ENCODE measurements around the gene MARCHF7. TPM values are rescaled to one million over a fixed set of nuclear protein-coding genes. Genes with fewer than 3 reads are reported as not detected.
"Not testable (repeated sequence)": the region's sequence is repeated elsewhere in the genome, so short reads cannot be mapped to it uniquely, and the experiment has no call there.

Gene MARCHF7, protein sequence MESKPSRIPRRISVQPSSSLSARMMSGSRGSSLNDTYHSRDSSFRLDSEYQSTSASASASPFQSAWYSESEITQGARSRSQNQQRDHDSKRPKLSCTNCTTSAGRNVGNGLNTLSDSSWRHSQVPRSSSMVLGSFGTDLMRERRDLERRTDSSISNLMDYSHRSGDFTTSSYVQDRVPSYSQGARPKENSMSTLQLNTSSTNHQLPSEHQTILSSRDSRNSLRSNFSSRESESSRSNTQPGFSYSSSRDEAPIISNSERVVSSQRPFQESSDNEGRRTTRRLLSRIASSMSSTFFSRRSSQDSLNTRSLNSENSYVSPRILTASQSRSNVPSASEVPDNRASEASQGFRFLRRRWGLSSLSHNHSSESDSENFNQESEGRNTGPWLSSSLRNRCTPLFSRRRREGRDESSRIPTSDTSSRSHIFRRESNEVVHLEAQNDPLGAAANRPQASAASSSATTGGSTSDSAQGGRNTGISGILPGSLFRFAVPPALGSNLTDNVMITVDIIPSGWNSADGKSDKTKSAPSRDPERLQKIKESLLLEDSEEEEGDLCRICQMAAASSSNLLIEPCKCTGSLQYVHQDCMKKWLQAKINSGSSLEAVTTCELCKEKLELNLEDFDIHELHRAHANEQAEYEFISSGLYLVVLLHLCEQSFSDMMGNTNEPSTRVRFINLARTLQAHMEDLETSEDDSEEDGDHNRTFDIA
- polyA plus RNA-seq (ENCODE audit: insufficient read length), result 188 TPM
- long read RNA-seq, donor 1, full-length matches to known transcripts, result 1 of 61 reads
- long read RNA-seq, donor 1, partial matches to known transcripts, result 40 of 61 reads
- long read RNA-seq, donor 1, other reads (novel, unspliced or antisense), result 20 of 61 reads
- long read RNA-seq, donor 2, full-length matches to known transcripts, result 1 of 62 reads
- long read RNA-seq, donor 2, partial matches to known transcripts, result 38 of 62 reads
- long read RNA-seq, donor 2, other reads (novel, unspliced or antisense), result 23 of 62 reads
- long read RNA-seq, donor 3, full-length matches to known transcripts, result 1 of 51 reads
- long read RNA-seq, donor 3, partial matches to known transcripts, result 33 of 51 reads
- long read RNA-seq, donor 3, other reads (novel, unspliced or antisense), result 17 of 51 reads
- long read RNA-seq, donor 4, result 0 reads
- long read RNA-seq, donor 5, full-length matches to known transcripts, result 3 of 53 reads
- long read RNA-seq, donor 5, partial matches to known transcripts, result 30 of 53 reads
- long read RNA-seq, donor 5, other reads (novel, unspliced or antisense), result 20 of 53 reads
- long read RNA-seq, donor 6, full-length matches to known transcripts, result 2 of 55 reads
- long read RNA-seq, donor 6, partial matches to known transcripts, result 53 of 55 reads
- long read RNA-seq, donor 6, other reads (novel, unspliced or antisense), result 0 of 55 reads
- long read RNA-seq, donor 7, full-length matches to known transcripts, result 3 of 91 reads
- long read RNA-seq, donor 7, partial matches to known transcripts, result 32 of 91 reads
- long read RNA-seq, donor 7, other reads (novel, unspliced or antisense), result 56 of 91 reads
- long read RNA-seq, donor 8, full-length matches to known transcripts, result 2 of 26 reads
- long read RNA-seq, donor 8, partial matches to known transcripts, result 11 of 26 reads
- long read RNA-seq, donor 8, other reads (novel, unspliced or antisense), result 13 of 26 reads

DNA sequence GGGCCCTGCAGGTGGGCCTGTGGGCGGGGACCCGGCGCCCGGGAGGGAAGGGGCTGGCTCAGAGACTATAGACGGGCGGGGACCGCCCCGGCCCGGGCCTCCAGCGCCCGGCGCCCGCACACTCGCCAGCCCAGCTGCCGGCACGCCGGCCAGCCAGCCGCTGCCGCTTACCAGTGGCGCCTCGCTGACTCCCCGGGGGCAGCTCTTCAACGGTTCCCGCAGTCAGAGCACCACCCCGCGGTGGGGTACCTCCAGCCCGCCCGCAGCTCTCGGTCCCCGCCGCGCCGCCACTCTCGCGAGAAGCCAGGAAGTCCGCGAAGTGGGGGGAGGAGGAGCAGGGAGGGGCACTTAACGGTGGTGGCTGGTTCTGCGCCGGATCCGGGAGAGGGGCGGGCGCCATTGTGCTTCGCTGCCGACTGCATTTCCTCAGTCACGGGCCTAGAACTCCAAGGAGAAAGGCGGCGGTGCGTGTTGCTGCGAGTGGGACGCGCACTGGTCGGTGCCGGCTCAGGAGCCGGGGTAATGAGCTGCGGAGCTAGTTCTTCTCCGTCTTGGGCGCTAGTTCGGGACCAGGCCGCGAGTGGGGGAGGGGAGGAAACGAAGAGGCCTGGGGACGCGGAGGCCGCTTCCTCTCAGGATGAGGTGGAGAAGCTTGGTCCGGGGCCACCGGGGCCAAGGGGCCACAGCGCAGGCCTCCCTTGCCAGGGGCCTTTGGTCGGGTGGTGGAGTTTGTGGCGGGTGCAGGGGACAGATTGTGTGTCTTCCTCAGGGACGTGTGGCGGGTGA is at the start of gene MARCHF7:
Gene MARCHF7, plus strand, starts transcription at position 364 of the 786 bp plus-strand sequence. CDS start 16,517 bp downstream, outside the sequence.
- DNase-seq, result peak; percentile 93

DNA sequence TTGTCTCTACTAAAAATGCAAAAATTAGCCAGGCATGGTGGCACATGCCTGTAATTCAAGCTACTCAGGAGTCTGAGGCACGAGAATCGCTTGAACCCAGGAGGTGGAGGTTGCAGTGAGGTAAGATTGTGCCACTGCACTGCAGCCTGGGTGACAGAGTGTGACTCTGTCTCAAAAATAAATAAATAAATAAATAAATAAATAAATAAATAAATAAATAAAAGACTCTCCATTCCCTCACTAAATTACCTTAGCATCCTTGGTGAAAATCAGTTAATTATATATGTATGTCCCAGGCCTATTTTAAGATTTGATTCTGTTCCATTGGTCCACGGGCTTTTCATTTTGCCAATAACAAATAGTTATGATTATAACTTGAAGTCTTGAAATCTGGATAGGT is 44.9 kb upstream of the MARCHF7 start:
- not testable (repeated sequence) for DNase-seq

DNA sequence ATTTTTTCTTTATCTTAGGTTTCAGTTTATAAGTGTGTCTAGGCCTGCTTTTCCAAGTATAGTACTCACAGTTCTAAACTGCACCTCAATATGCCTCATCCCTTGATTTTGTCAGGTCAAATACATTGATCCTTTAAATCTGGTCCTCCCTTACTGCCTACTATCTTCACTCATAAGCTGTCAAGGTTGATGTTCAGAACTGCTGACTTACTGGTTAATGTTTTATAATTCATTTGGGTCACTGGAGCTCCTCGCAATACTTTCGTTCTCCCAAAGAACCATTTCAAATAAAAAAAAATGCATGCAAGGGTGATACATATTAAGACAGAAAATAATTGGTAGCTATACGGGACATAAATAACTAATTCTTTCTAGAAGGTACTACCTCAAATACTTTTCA is 41.3 kb upstream of the MARCHF7 start:
- no peak for DNase-seq

DNA sequence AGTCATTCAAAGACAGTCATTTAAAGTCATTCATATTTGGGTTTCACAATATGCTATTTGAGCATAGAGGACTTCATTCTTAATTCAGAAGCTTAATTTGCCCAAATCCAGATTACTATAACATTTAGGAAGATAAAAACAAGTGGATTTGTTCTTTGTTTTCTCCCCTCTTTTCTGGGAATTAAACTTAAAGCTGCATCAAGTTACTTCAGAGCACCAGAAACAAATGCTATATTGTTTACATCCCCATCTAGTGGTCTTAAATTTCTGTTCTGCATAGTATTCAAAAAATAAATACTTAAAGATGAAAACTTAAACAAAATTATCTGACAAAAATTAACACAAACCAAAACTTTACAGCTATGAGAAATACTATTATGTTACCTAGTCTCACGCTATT is 34.7 kb upstream of the MARCHF7 start:
- peak; percentile 6 for DNase-seq

DNA sequence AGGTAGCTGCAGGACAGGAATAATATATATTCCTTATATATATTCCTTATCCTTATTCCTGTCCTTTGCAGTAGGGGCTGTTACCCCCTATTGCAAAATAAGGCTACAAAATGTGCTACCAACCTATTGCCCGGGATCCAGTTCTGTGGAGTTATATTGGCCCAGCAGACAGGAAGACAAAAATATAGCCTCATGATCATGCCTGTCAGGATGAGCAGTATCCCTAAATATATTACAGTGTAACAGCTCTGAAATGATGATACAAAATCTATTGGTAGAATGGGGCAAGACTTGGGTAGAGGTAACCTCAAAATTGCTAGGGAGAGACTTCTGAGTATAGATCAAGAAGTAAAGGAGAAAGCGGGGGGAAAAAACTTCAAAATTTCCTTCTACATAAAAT is 31.6 kb upstream of the MARCHF7 start:
- DNase-seq, result no peak

DNA sequence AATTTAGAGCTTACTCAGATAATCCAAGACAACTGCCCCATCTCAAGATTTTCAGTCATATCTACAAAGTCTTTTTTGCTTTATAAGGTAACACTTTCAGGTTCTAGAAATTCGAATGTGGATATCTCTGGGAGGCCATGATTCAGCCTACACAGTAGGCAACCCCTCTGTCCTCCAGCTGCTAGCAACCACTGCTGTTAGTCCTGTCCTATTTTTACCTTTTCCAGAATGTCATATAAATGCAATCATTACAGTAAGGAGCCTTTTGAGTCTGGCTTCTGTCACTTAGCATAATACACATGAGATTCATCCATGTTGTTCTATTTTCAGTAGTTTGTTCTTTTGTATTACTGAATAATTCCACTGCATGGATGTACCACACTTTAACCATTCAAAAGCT is 28.5 kb upstream of the MARCHF7 start:
- no peak for DNase-seq

DNA sequence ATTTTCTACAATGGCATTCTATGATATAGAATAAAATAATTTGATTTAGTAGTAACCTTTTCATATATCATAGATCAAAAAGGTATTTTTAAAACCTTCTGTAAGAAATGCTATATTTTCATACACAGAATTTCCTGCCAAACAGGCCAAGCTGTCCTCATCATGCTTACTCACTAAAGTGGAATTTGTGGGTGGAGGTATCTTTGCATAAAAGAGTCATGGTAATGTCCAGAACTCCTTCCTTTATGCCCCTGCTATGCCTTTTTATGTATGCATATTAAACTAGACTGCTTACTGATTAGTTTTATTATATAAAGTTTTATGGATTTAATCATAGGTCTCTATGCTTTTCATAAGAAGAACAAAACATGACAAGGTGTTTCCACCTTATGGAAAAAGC is 27.5 kb upstream of the MARCHF7 start:
- DNase-seq, result no peak

DNA sequence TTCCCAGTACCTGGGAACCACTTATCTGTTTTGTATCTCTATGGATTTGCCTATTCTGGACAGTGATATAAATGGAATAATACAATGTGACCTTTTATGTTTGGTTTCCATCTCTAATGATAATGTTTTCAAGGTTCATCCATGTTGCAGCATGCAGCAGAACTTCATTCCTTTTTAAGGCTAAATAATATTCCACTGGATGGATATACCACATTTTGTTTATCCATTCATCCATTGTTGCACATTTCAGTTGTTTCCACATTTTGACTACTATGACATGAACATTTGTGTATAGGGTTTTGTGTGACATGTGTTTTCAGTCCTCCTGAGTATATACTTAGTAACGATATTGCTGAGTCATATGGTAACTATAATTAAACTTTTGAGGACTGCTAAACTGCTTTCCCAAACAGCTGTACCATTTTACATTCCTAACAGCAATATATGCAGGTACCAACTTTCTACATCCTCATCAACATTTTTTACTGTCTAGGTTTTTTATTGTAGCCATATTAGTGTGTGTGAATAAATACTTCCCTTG is 17.7 kb upstream of the MARCHF7 start:
- no peak for DNase-seq

DNA sequence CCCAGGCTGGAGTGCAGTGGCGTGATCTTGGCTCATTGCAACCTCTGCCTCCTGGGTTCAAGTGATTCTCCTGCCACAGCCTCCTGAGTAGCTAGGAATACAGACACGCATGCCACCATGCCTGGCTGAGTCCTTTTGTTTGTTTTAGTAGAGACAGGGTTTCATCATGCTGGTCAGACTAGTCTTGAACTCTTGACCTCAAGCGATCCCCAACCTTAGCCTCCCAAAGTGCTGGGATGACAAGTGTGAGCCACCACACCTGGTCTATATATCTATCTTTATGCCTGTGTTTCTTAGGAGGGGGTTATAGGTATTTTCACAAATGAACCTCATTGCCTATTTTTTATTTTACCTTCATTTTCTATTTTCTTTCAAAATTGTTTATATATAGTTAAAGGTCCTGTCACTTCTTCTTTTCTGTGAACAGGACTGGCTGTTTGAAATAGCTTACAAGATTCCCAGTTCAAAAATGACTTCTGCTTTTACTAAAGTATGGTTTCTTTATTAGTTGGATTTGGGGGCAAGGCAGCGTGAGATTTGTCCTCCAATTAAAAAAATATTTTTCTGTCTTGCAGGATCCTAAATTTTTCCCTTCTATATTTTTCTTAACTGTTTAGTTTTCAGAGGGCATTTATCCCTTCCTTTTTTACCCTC is 16.4 kb upstream of the MARCHF7 start:
- no peak for DNase-seq

DNA sequence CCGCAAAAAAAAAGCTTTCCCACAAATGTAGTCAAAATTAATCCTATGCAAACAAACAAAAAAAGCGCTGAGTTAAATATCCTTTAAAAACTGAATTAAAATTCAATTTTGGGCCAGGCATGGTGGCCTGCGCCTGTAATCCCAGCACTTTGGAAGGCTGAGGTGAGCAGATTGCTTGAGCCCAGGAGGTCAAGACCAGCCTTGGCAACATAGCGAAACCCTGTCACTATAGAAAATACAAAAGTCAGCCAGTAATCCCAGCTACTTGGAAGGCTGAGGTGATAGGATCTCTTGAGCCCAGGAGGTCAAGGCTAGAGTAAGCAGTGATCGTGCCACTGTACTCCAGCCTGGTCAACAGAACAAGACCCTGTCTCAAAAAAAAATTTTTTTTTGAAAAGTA is 8.8 kb upstream of the MARCHF7 start:
- DNase-seq, result no peak

DNA sequence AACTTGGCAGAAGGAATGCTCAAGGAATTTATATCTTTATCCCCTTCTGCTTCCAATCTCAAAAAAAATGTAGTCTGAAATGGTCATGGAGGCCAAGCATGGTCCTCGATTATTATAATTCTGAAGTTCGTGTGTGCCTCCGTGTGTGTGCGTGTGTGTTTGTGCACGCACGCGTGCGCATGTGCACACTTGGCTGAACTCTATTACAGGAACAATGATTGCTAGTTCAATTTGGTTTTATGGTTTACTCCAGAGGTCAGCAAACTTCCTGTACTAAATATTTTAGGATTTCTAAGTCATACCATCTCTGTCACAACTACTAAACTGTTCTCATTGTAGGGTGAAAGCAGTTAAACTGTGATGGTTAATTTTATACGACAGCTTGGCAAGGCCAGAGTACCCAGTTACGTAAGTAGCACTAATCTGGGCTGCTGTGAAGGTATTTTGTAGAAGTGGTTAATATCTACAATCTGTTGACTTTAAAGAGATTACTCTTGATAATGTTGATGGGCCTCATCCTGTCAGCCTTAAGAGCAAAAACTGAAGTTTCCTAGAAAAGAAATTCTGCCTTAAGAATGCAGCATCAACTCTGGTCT is 5.8 kb upstream of the MARCHF7 start:
- DNase-seq, result peak; percentile 11

DNA sequence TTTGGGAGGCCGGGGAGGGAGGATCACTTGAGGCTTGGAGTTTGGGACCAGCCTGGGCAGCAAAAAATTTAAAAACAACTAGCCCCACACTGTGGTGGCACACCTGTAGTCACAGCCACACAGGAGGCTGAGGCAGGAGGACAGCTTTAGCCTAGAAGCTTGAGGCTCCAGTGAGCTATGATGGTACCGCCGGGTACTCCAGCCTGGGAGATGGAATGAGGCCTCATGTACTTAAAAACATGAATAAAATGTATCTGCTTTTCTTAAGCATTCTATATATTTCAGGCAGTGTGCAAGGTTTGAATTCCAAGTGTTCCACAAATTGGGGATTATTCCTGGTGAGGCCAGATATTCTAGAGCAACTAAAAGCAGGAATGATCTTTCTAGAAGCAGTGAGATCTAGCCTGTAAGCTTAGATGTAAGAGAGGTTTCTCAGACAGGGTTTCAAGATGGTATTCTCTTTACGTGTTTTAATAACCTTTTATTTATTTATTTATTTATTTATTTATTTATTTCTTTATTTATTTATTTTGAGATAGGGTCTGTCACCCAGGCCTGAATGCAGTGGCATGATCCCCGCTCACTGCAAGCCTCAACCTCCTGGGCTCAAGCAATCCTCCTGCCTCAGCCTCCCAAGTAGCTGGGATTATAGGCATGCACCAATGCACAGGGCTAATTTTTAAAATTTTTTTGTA is 4.1 kb upstream of the MARCHF7 start:
- DNase-seq, result no peak

DNA sequence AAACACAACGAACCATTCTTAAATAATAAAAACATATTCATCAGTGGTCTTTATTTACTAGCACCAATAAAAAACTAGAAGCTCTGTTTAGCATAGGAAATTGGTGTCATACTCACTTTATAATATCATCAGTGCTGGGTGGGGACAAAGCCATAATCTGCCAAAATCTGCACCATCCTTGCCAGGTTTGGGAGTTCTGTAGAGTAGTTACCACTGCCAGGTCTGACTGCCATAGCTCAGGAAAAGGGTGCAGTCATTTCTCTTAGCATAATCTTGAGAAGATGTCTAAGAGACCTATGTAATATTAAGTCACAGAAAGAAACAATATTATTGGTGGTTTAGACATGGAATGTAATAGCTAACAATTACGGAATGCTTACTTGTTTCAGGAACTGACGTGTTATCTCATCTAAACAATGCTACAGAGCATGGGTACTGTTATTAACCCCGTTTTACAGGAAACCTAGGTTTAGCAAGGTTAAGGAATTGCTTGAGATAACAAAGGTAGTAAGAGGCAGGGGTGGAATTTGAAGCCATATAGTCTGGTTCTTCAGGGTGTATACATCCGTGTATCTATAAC is 1.6 kb upstream of the MARCHF7 start:
- DNase-seq, result no peak

DNA sequence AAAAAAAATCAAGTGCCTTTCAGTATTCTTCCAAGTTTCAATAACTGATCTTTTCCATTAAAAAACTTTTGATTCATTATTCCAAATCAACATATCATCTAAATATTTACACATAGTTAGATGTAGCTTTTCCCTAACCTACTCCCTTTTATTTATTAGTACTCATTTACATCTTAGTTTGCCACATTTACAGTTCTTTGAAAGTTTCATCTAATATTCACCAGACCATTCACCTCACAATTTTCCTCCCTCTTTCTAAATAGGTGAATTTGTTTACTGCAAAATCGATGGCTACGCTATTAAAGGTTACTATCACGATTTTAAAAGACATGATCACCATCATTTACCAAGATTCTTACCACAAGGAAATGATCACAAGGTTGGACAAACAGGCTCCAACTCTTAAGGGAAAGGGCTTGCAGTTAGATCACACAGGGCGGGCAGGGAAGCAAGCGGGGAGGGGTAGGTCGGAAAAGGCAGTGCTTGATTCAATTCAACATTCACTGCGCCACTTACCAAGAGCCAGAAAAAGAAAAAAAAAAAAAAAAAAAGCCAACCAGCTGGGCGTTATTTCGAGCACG is 654 bp upstream of the MARCHF7 start:
- no peak for DNase-seq

DNA sequence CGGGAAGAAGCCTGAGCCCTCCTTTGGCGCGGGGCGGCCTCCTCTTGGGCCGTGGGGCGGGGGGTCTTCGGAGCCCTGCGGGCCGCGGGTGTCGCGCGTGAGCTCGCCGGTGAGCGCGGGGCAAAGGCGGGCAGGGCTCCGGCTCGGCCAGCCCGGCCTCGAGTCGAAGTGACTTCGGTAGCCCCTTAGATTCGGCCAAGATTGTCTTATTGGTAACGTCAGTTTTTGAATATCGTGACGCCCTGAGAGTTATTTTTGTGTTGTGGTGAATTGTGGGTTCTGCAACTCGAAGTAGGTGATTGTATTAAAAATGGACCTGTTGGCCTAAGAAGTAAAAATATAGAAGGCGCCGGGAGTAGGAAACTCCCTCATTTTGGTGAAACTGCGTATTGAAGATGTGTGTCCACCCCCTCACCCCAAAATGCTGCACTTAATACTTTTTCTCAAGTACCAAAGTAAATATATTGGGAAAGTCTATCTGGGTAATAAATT is 669 bp downstream of the MARCHF7 start:
- DNase-seq, result peak; percentile 32

DNA sequence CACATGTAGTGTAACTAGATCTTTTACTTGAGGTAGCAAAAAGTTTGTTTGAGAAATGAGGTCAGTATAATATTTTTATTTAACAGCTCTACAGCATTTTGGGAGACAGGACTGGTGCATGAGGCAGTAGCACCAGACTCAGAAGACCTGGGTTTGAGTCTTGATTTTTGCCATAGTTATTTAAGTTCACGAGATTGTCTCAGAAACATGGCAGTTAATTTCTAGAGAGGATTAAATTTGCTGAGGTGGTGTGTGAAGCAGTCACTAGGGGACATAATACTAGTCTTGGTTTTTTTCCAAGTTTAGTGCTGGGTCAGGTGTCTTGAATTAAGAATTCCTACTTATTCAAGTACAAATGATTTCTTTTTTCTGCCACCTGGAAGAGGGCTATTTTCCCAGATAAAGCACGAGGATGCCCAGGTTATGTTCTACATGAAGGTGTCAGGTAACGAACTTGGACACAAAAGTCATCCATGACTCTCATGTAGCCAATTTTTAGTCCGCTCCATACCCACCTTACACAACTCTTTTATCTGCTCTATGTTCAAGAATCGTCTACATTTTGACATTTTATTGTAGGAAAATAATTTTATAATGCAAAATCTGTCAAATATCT is 1.4 kb downstream of the MARCHF7 start:
- DNase-seq, result peak; percentile 25

DNA sequence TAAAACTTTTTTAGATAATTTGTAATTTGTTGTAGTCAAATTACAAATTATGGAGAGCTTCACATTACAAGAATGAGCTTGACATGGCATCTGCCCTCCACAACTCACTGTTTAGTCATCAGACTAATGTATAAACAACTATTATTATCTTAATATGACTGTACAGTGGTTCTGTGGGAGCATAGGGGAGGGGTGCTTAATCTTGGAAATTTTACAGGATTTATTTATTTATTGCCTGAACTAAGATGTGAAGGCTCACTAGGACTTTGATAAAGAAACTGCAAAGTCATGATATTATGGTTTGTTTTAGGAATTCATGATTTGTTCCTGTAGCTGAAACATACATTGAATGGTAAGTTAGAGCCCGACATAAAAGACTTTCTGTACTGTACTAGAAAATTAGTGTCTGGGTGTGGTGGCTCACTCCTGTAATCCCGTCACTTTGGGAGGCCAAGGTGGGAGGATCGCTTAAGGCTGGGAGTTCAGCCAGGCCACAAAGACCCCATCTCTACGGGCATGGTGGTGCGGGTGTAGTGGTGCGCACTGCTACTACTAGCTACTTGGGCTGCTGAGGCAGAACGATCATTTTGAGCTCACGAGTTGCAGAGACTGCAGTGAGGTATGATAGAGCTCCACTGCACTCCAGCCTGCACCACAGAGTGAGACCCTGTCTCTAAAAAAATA is 2.1 kb downstream of the MARCHF7 start:
- no peak for DNase-seq

Data from left kidney (tissue), 8 donors.